Adrenal gland (tissue), 5 donors: ENCODE results near the gene LZTS2.
"Not testable (repeated sequence)": the region's sequence is repeated elsewhere in the genome, so short reads cannot be mapped to it uniquely, and the experiment has no call there.

Source experiments
- POLR2A ChIP-seq, 2 donors: fragments of 450-650 bp; IDR thresholded peaks; one replicate each; pipeline ENCODE4 v1.6.1; 2017; ENCODE audit warnings: antibody characterized with exemption in 2 of 2, mild to moderate bottlenecking in 2 of 2, moderate library complexity in 1 of 2
- TF ChIP-seq, protein P1 (sequence below), 6 experiments: fragments of 450-650 bp in 4 of 6; fragments of 200-600 bp in 2 of 6; sonication (generic) in 1 of 6; IDR thresholded peaks; 1 replicate in 5 of 6; 2 replicates in 1 of 6; pipeline versions ENCODE4 v1.5.1 to v1.8.0; 2016 to 2021; ENCODE audit warnings: antibody characterized with exemption in 6 of 6, mild to moderate bottlenecking in 2 of 6, moderate library complexity in 1 of 6
- donor health status: DM: no; HTN: no; CAD: no.

GRCh38 chr10:101034404-101034803 is 34.8 kb downstream of the LZTS2 start:
- not testable (repeated sequence) for TF ChIP-seq POLR2A (IDR thresholded peaks at IDR 0.05)
- TF ChIP-seq, protein P1, sequence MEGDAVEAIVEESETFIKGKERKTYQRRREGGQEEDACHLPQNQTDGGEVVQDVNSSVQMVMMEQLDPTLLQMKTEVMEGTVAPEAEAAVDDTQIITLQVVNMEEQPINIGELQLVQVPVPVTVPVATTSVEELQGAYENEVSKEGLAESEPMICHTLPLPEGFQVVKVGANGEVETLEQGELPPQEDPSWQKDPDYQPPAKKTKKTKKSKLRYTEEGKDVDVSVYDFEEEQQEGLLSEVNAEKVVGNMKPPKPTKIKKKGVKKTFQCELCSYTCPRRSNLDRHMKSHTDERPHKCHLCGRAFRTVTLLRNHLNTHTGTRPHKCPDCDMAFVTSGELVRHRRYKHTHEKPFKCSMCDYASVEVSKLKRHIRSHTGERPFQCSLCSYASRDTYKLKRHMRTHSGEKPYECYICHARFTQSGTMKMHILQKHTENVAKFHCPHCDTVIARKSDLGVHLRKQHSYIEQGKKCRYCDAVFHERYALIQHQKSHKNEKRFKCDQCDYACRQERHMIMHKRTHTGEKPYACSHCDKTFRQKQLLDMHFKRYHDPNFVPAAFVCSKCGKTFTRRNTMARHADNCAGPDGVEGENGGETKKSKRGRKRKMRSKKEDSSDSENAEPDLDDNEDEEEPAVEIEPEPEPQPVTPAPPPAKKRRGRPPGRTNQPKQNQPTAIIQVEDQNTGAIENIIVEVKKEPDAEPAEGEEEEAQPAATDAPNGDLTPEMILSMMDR (IDR thresholded peaks at IDR 0.05), result not testable (repeated sequence)
